Activated CD4-positive, alpha-beta T cell treated with anti-CD3 and anti-CD28 coated beads, Interleukin-2, amount 50 U/mL, for 24 hours (primary cell): ENCODE measurements around the gene ERC1.

Source experiments
- DNase-seq, 2 donors: peaks; one replicate each; pipeline ENCODE4 v3.0.0-alpha.2; 2020; ENCODE audit warnings: low read depth in 1 of 2, low spot score in 1 of 2

The ERC1 gene

GRCh38 chr12:1502831-1503230, 511.8 kb downstream of the ERC1 start:
- no peak for DNase-seq

- DNase-seq, result no peak
Measured at GRCh38 chr12:1503281-1503711, 512.3 kb downstream of the ERC1 start.

- no peak for DNase-seq
Measured at GRCh38 chr12:1504304-1504894, 513.4 kb downstream of the ERC1 start.

DNA sequence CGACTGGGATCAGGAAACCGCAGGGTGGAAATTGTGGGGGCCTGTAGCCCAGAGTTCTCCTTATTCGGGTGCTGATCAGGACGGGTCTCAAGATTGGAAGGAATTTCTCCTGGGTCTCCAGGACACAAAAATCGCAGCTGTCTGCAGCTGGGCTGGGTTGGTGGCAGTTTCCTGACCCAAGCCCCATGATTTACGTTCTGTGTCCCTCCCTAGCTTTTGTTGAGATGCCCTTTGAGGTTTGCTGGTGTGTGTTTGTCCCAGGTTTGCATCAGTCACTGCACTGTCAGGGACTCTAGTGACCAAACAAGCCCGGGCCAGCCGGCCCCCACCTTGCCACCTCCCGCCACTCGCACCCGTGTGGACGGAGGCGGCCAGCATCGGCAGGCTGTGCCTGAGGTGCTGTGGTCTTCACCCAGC, 513.9 kb downstream of the ERC1 start:
- no peak for DNase-seq

- no peak for DNase-seq
Measured at GRCh38 chr12:1505576-1505975, 514.6 kb downstream of the ERC1 start.

DNA sequence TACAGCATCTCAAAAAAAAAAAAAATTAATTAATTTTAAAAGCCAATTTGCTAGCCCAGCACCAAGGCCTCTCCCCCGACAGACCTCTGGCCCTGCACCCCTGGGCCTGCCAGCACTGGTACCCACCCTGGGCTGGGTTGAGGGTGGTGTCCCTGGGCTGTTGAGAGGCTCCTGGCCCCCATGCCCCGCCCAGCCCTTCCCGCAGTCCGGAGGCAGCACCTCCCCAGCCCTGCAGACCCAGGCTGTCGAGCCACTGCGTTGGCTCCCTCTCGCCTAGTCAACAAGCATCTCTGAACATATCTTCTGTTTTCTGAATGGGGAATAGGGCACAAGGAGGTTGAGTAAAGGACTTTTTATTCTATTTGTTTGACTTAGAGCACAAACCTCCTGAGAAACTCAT, 516.3 kb downstream of the ERC1 start:
- no peak for DNase-seq

DNA sequence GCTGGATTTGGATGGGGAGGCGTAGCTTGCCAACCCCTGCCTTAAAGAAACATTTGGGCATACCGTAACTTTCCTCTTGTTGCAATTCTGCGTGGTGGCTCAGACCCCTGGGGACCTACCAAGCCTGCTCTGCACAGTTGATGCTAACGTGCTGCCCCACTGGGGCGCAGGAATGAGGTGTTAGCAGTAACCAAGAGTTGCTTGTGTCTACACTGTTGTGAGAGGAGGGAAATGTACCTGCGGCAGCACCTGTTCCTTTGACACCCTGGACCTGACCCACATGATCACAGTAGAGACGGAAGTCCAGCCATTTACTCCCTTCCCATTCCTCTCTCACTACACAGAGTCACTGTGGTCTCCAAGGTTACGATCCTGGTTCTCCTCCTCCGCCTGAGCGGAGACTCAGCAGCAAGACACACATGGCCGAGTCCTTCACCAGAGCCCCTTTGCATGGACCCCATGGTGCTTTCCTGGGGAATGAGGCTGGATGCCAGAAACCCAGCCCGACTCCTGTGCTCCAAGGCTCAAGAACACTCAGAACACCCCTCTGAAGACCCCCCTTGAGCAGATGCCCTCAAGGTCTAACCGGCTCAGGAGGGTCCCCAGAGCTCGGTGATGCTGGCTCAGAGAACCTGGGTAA, 518.5 kb downstream of the ERC1 start:
- no peak for DNase-seq

- DNase-seq, result no peak
Measured at GRCh38 chr12:1510056-1510812, 519.2 kb downstream of the ERC1 start.

- DNase-seq, result no peak
Measured at GRCh38 chr12:1515010-1515409, 524.0 kb downstream of the ERC1 start.

- no peak for DNase-seq
Measured at GRCh38 chr12:1515428-1515827, 524.4 kb downstream of the ERC1 start.

- no peak for DNase-seq
Measured at GRCh38 chr12:1517007-1517406, 526.0 kb downstream of the ERC1 start.

GRCh38 chr12:1517734-1518525, 526.9 kb downstream of the ERC1 start:
- no peak for DNase-seq

DNA sequence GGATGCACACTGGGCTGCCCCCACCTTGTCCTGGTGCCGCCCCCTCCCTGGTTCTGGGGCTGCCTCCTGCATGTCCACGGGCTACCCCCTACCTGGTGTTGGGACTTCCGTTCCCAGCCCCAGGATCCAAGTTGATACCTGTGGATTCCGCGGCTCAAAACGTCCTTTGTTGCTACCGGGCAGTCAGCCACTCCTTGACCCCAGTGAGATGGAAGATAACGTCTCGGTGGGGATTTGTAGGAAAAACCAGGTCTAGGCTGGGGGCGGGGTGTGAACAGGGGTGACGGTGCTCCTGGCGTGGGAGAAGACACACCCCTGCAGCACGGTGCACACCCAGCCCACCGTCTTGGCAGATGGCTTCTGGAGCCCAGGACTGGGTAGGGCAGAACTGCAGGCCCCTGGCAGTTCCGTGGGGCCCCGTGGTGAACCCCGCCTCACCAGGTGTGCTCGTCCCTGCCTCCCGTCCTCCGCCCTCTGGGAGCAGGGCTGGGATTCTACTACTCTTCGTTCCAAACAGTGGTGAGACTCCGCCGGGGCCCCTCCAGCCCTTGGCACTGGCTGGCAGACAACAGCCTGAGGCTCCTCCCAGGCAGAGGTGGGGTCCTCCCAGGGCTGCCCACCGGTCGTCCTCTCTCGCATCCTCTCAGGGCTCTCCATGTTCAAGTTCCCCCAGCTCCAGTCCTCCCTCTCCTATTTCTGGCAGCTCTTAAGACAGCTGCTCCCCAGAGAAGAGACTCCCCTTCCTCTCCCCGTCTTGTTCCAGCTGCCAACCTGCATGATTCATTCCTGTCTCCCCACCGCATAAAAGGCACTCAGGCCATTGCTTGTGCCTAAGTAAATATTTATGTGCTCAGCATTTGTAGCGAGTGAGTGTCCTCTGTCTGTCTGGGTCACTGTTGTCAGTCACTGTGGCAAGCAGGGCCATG, 527.8 kb downstream of the ERC1 start:
- no peak for DNase-seq

- DNase-seq, result no peak
Measured at GRCh38 chr12:1519642-1520041, 528.6 kb downstream of the ERC1 start.

DNA sequence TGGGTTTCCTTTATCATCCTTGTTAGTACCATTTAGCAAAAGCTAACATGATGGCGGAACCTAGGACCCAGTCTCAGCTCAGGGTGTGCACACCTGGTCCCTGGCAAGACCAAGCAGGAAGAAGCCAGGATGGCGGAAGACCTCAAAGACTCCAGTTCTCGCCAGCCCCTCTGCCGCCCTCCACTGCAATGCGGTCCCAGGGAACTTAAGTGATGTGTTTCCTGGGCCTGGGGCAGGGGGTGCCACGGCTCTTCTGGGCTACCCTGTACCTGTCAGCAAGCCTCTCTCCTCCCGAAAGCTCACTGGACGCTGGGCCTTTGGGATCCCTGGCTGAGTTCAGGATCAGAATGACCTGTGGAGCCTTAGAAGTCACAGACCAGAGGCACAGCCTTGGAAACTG, 532.0 kb downstream of the ERC1 start:
- DNase-seq, result no peak

GRCh38 chr12:1523558-1524050, 532.6 kb downstream of the ERC1 start:
- no peak for DNase-seq

DNA sequence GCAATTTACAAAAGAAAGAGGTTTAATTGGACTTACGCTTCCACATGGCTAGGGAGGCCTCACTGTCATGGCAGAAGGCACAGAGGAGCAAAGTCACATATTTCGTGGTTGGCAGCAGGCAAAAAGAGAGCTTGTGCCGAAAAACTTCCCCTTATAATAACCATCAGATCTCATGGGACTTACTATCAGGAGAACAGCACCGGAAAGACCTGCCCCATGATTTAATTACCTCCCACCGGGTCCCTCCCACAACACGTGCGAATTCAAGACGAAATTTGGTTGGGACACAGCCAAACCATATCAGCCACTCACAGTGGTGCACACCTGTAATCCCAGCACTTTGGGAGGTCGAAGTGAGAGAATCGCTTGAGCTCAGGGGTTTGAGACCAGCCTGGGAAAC, 534.8 kb downstream of the ERC1 start:
- no peak for DNase-seq

DNA sequence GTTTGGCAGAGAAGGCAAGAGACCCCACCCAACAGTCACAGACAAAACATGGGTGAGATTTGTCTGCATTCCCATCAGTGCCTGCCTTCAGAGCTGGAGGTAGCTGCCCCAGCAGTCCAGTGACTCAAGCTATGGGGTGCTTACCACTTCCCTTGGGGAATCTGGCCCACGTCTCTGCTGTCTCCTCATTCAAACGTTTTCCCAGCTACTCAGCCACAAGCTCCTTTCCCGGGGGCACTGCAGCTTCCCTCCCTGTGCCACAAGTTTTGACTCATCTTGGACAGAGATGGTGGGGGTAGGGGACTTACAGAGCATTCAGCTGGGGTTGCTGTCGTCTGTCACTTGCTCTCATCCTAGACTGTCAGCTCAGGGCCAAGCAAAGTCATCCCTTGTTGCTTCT, 536.8 kb downstream of the ERC1 start:
- no peak for DNase-seq

DNA sequence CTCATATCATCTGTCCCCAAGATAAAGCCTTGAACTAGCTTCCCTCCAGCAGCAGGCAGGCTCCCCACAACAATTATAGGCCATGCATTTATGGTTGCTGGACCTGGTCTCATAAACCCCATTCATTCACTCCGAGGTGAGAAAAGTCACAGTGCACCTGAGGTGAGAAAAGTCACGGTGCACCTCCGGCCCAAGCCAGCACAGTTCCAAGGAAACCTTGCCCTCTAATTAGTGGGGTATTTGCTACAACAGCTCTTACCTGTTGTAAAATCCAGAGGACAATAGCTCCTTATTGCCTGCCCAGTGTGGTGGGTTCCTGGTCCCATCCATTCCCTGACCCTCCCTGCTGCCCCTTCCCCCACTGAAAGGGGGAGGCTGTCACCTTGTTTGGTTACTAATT, 537.8 kb downstream of the ERC1 start:
- no peak for DNase-seq

GRCh38 chr12:1529228-1529861, 538.3 kb downstream of the ERC1 start:
- DNase-seq, result no peak
